ENCODE results near the gene DCTN4.
A peak's percentile ranks its signal among the peaks of the same experiment; 100 is the strongest.

The DCTN4 gene

DNA sequence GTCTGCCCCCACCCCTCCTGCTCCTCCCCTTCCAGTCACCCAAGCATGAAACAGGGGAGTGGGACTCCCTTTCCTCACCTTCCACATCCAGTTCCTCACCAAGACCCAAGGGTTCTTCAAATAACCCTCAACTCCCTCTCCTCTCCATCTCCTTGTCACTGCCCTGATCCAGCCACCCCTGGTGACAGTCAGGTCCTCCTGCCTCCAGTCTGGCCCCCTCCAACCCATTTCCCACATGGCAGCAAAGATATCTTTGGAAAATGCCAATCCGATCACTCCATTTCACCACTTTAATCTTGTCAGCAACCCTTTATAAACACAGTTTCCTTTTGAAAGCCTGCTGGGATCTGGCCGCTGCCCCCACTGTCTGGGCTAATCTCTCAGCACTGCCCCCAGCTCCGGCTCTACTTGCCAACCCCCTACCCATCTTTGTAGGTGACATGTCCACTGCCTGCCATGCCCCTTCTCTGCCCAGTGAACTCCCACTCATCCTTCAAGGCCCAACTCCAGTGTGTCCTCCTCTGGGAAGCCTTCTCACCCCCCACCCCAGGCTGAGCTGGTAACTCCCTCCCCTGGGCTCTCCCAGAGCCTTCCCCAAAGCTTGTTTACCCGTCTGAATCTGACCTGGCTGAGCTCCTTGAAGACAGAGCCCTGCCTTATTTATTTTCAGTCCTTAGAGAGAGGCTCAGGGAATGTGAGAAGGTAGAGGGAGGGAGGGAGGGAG, 98.5 kb downstream of the DCTN4 start:
- H3K4me2 ChIP-seq (ENCODE audit: insufficient read depth, low read length, poor library complexity, severe bottlenecking): no peak overlapping the region
- no peak overlapping the region for H3K14ac ChIP-seq (ENCODE audit: low read length)
- DNase-seq (ENCODE audit: low spot score): no peak
- H3K9ac ChIP-seq (ENCODE audit: low read depth, low read length, poor library complexity): peak overlapping the region; percentile 73
- no peak overlapping the region for H3K4me3 ChIP-seq (ENCODE audit: low read length in 2 of 2)
- H2BK5ac ChIP-seq (ENCODE audit: low read length): no peak overlapping the region
- H4K8ac ChIP-seq (ENCODE audit: low read depth, low read length): no peak overlapping the region
- H3K9me3 ChIP-seq (replicated peaks in 1 of 2; ENCODE audit: control insufficient read depth in 2 of 2, insufficient read depth in 1 of 2, low read depth in 1 of 2, low read length in 2 of 2): no peaks in the 10 kb centered on the region
- no CpG with 5 or more reads among the region's 4 CpGs for WGBS, 2 donors (ENCODE audit: extremely low coverage in 2 of 2, insufficient read length in 2 of 2, insufficient replicate concordance in 1 of 2)
- H3K23ac ChIP-seq (ENCODE audit: low read depth, low read length, poor library complexity): no peak overlapping the region
- H4K91ac ChIP-seq (ENCODE audit: low read depth, low read length, poor library complexity): no peak overlapping the region
- no peak overlapping the region for H2BK12ac ChIP-seq (ENCODE audit: low read length)
- H3K79me1 ChIP-seq (ENCODE audit: low read depth, low read length): no peaks in the 10 kb centered on the region
- peak overlapping the region; percentile 38 for H3K27ac ChIP-seq (replicated peaks; ENCODE audit: low read length)
- no peak overlapping the region for H2BK120ac ChIP-seq (ENCODE audit: low read depth, low read length)
- peaks cover 5 to 19% of the 10 kb centered on the region in 2 donors for H3K4me1 ChIP-seq (ENCODE audit: control insufficient read depth in 2 of 2, insufficient read depth in 1 of 2, low read depth in 1 of 2, low read length in 2 of 2)
- peak overlapping the region; percentile 76 for H3K18ac ChIP-seq (ENCODE audit: low read length)
- peaks cover 0 to 71% (median 0%) of the 10 kb centered on the region in 3 experiments for H3K27me3 ChIP-seq (ENCODE audit: control insufficient read depth in 3 of 3, insufficient read depth in 3 of 3, low read depth in 1 of 3, low read length in 3 of 3)
- H2AK5ac ChIP-seq (ENCODE audit: low read depth, low read length): peak overlapping the region; percentile 85
- H3K36me3 ChIP-seq (replicated peaks in 1 of 2; ENCODE audit: control insufficient read depth in 2 of 2, insufficient read depth in 2 of 2, low read length in 2 of 2): no peaks in the 10 kb centered on the region
- no peak overlapping the region for H2BK15ac ChIP-seq (ENCODE audit: low read length)
- no peak overlapping the region for H3K4ac ChIP-seq (ENCODE audit: low read length)
- no peak overlapping the region for H2AFZ ChIP-seq (ENCODE audit: low read length)

DNA sequence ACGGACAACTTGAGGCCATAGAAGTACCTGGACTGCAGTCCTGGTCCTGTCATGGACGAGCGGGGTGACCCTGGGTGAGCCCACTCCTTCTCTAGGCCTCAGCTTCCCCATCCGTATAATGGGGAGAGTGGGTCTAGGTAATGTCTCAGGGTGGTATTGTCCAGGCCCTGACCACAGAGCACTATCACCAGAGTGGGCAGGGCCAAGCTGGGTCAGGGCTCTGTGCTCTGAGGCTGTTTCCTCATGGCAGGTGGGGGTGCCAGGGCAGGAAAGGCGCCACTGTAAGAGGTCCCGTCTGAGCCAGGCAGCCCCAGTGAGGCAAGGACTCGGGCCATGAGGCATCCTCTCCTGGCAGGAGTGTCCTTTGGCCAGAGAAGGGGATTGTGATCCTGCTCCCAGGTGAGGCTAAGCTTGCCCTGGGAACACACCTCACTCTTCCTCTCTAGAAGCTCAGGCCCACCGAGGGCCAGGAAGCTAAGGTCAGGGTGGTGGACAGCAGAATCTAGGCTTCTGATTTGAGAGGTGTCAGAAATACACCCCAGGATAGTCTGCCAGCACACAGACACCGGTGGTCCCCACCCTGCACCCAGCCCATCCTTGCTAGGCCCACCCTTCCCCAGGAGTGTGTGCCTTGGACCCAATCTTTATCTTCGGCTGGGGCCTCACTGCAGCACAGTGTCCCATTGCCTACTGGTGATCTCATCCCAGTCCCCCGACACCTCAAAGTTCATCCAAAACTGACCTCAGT, 99.3 kb downstream of the DCTN4 start:
- peak overlapping the region; percentile 63 for H3K18ac ChIP-seq (ENCODE audit: low read length)
- H3K23ac ChIP-seq (ENCODE audit: low read depth, low read length, poor library complexity): no peak overlapping the region
- no peak overlapping the region for H3K4me2 ChIP-seq (ENCODE audit: insufficient read depth, low read length, poor library complexity, severe bottlenecking)
- H3K4me1 ChIP-seq (ENCODE audit: control insufficient read depth in 2 of 2, insufficient read depth in 1 of 2, low read depth in 1 of 2, low read length in 2 of 2): peaks cover 5 to 19% of the 10 kb centered on the region in 2 donors
- H3K14ac ChIP-seq (ENCODE audit: low read length): no peak overlapping the region
- no peaks in the 10 kb centered on the region for H3K36me3 ChIP-seq (replicated peaks in 1 of 2; ENCODE audit: control insufficient read depth in 2 of 2, insufficient read depth in 2 of 2, low read length in 2 of 2)
- H2BK15ac ChIP-seq (ENCODE audit: low read length): peak overlapping the region; percentile 23
- H3K9me3 ChIP-seq (replicated peaks in 1 of 2; ENCODE audit: control insufficient read depth in 2 of 2, insufficient read depth in 1 of 2, low read depth in 1 of 2, low read length in 2 of 2): no peaks in the 10 kb centered on the region
- H3K27ac ChIP-seq (replicated peaks; ENCODE audit: low read length): no peak overlapping the region
- no peak overlapping the region for H3K4me3 ChIP-seq (ENCODE audit: low read length in 2 of 2)
- DNase-seq (ENCODE audit: low spot score): no peak
- no peak overlapping the region for H2BK12ac ChIP-seq (ENCODE audit: low read length)
- H2AK5ac ChIP-seq (ENCODE audit: low read depth, low read length): peak overlapping the region; percentile 85
- no peak overlapping the region for H2BK120ac ChIP-seq (ENCODE audit: low read depth, low read length)
- no peak overlapping the region for H4K91ac ChIP-seq (ENCODE audit: low read depth, low read length, poor library complexity)
- no peak overlapping the region for H2AFZ ChIP-seq (ENCODE audit: low read length)
- H3K9ac ChIP-seq (ENCODE audit: low read depth, low read length, poor library complexity): no peak overlapping the region
- no peak overlapping the region for H4K8ac ChIP-seq (ENCODE audit: low read depth, low read length)
- H3K79me1 ChIP-seq (ENCODE audit: low read depth, low read length): no peaks in the 10 kb centered on the region
- H2BK5ac ChIP-seq (ENCODE audit: low read length): no peak overlapping the region
- no CpG with 5 or more reads among the region's 11 CpGs for WGBS, 2 donors (ENCODE audit: extremely low coverage in 2 of 2, insufficient read length in 2 of 2, insufficient replicate concordance in 1 of 2)
- H3K4ac ChIP-seq (ENCODE audit: low read length): no peak overlapping the region
- peaks cover 0 to 65% (median 0%) of the 10 kb centered on the region in 3 experiments for H3K27me3 ChIP-seq (ENCODE audit: control insufficient read depth in 3 of 3, insufficient read depth in 3 of 3, low read depth in 1 of 3, low read length in 3 of 3)

DNA sequence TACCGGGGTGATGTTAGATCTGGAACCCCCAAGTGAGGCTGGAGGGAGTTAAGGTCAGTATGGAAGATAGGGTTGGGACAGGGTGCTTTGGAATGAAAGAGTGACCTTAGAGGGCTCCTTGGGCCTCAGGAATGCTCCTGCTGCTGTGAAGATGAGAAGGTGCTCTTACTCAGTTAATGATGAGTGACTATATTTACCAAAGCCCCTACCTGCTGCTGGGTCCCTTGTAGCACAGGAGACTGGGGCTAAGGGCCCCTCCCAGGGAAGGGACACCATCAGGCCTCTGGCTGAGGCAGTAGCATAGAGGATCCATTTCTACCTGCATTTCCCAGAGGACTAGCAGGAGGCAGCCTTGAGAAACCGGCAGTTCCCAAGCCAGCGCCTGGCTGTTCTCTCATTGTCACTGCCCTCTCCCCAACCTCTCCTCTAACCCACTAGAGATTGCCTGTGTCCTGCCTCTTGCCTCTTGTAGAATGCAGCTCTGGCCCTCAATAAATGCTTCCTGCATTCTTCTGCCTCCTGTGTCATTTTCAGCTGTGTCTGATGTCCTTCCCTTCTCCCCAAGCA, 100.0 kb downstream of the DCTN4 start:
- Histone ChIP-seq H3K4me3 (ENCODE audit: low read length in 2 of 2) (no peak overlapping the region), H2BK120ac (ENCODE audit: low read depth, low read length) (no peak overlapping the region), H3K9ac (ENCODE audit: low read depth, low read length, poor library complexity) (no peak overlapping the region), H3K27ac (replicated peaks; ENCODE audit: low read length) (no peak overlapping the region), H4K91ac (ENCODE audit: low read depth, low read length, poor library complexity) (no peak overlapping the region), H3K27me3 (ENCODE audit: control insufficient read depth in 3 of 3, insufficient read depth in 3 of 3, low read depth in 1 of 3, low read length in 3 of 3) (peaks cover 0 to 57% (median 0%) of the 10 kb centered on the region in 3 experiments), H3K36me3 (replicated peaks in 1 of 2; ENCODE audit: control insufficient read depth in 2 of 2, insufficient read depth in 2 of 2, low read length in 2 of 2) (no peaks in the 10 kb centered on the region), H3K4me1 (ENCODE audit: control insufficient read depth in 2 of 2, insufficient read depth in 1 of 2, low read depth in 1 of 2, low read length in 2 of 2) (peaks cover 5 to 19% of the 10 kb centered on the region in 2 donors), H3K9me3 (replicated peaks in 1 of 2; ENCODE audit: control insufficient read depth in 2 of 2, insufficient read depth in 1 of 2, low read depth in 1 of 2, low read length in 2 of 2) (no peaks in the 10 kb centered on the region), H2BK15ac (ENCODE audit: low read length) (no peak overlapping the region), H2AFZ (ENCODE audit: low read length) (no peak overlapping the region), H4K8ac (ENCODE audit: low read depth, low read length) (no peak overlapping the region), H2BK5ac (ENCODE audit: low read length) (no peak overlapping the region), H3K4ac (ENCODE audit: low read length) (no peak overlapping the region), H3K18ac (ENCODE audit: low read length) (no peak overlapping the region), H3K4me2 (ENCODE audit: insufficient read depth, low read length, poor library complexity, severe bottlenecking) (no peak overlapping the region), H2AK5ac (ENCODE audit: low read depth, low read length) (no peak overlapping the region), H3K79me1 (ENCODE audit: low read depth, low read length) (no peaks in the 10 kb centered on the region), H3K14ac (ENCODE audit: low read length) (no peak overlapping the region), H2BK12ac (ENCODE audit: low read length) (no peak overlapping the region), H3K23ac (ENCODE audit: low read depth, low read length, poor library complexity) (no peak overlapping the region)
- no CpG with 5 or more reads among the region's 3 CpGs for WGBS, 2 donors (ENCODE audit: extremely low coverage in 2 of 2, insufficient read length in 2 of 2, insufficient replicate concordance in 1 of 2)
- no peak for DNase-seq (ENCODE audit: low spot score)
